IPS-15b (cell line): ENCODE measurements around the gene PRDM16.
"Not testable (repeated sequence)": the region's sequence is repeated elsewhere in the genome, so short reads cannot be mapped to it uniquely, and the experiment has no call there.

Source experiments
- H3K27me3 ChIP-seq: one replicate; pipeline ENCODE4 v1.6.1; 2013; ENCODE audit warnings: low read length; ENCODE audit not compliant: control insufficient read depth, insufficient read depth
- H3K36me3 ChIP-seq: one replicate; pipeline ENCODE4 v1.6.1; 2013; ENCODE audit warnings: low read length; ENCODE audit not compliant: control insufficient read depth, insufficient read depth
- H3K4me1 ChIP-seq: one replicate; pipeline ENCODE4 v1.6.1; 2013; ENCODE audit warnings: mild to moderate bottlenecking, low read length; ENCODE audit not compliant: control insufficient read depth, insufficient read depth
- H3K4me3 ChIP-seq: one replicate; pipeline ENCODE4 v1.5.1; 2013; ENCODE audit warnings: low read depth, low read length
- H3K9ac ChIP-seq: one replicate; pipeline ENCODE4 v1.6.1; 2013; ENCODE audit warnings: low read depth, mild to moderate bottlenecking, low read length
- H3K9me3 ChIP-seq: one replicate; pipeline ENCODE4 v1.6.1; 2013; ENCODE audit warnings: mild to moderate bottlenecking, low read length; ENCODE audit not compliant: control insufficient read depth, insufficient read depth

PRDM16 gene

GRCh38 chr1:3084154-3084553 is 15.2 kb downstream of the PRDM16 start:
- no peak overlapping the region for H3K9ac ChIP-seq
- H3K36me3 ChIP-seq = no peaks in the 10 kb centered on the region
- no peaks in the 10 kb centered on the region for H3K9me3 ChIP-seq
- H3K4me3 ChIP-seq = no peak overlapping the region
- H3K4me1 ChIP-seq = no peaks in the 10 kb centered on the region
- H3K27me3 ChIP-seq = no peaks in the 10 kb centered on the region

GRCh38 chr1:3084726-3085125 is 15.7 kb downstream of the PRDM16 start:
- no peaks in the 10 kb centered on the region for H3K9me3 ChIP-seq
- H3K4me1 ChIP-seq = no peaks in the 10 kb centered on the region
- H3K36me3 ChIP-seq = no peaks in the 10 kb centered on the region
- no peak overlapping the region for H3K9ac ChIP-seq
- no peak overlapping the region for H3K4me3 ChIP-seq
- H3K27me3 ChIP-seq = no peaks in the 10 kb centered on the region

GRCh38 chr1:3085721-3086120 is 16.7 kb downstream of the PRDM16 start:
- H3K4me3 ChIP-seq = no peak overlapping the region
- H3K27me3 ChIP-seq = no peaks in the 10 kb centered on the region
- no peak overlapping the region for H3K9ac ChIP-seq
- no peaks in the 10 kb centered on the region for H3K36me3 ChIP-seq
- no peaks in the 10 kb centered on the region for H3K4me1 ChIP-seq
- H3K9me3 ChIP-seq = no peaks in the 10 kb centered on the region

DNA sequence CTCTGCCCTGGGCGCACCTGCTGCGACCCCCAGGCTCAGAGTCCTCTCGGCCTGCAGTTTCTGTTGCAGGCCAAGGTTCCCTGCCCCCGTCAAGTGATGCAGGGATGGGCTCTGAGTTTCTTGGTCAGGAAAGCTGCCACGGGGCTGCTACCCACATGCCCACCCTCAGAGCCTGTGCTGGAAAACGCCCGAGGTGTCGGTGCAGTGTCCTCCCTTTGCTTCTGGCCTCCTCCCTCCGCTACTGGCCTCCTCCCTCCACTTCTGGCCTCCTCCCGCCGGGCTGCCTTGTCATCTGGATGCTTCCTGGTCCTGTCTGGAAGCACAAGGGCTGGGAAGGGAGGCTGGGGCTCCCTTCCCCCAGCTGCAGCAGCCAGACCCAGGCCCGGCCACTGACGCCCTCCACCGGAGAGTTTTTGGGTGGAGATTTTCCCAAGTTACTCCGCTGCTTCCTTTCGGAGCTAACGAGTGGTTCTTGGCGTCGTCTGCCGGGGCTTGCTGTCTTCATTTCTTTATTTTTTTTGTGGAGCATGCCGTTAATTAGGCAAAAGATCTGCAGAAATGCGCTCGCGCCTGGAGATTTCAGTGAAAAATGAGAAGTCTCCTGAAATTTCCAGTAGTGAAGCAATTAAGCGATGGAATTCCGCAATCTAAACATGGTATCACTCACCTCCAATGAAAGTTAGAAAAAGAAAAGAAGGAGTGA is 17.4 kb downstream of the PRDM16 start:
- H3K27me3 ChIP-seq = no peaks in the 10 kb centered on the region
- no peaks in the 10 kb centered on the region for H3K36me3 ChIP-seq
- H3K9me3 ChIP-seq = no peaks in the 10 kb centered on the region
- no peak overlapping the region for H3K9ac ChIP-seq
- H3K4me1 ChIP-seq = no peaks in the 10 kb centered on the region
- no peak overlapping the region for H3K4me3 ChIP-seq

- Histone ChIP-seq H3K4me3 (no peak overlapping the region), H3K4me1 (no peaks in the 10 kb centered on the region), H3K9me3 (no peaks in the 10 kb centered on the region), H3K36me3 (no peaks in the 10 kb centered on the region), H3K27me3 (no peaks in the 10 kb centered on the region), H3K9ac (no peak overlapping the region)
These were observed 18.0 kb downstream of the PRDM16 start for GRCh38 chr1:3087049-3087448.

DNA sequence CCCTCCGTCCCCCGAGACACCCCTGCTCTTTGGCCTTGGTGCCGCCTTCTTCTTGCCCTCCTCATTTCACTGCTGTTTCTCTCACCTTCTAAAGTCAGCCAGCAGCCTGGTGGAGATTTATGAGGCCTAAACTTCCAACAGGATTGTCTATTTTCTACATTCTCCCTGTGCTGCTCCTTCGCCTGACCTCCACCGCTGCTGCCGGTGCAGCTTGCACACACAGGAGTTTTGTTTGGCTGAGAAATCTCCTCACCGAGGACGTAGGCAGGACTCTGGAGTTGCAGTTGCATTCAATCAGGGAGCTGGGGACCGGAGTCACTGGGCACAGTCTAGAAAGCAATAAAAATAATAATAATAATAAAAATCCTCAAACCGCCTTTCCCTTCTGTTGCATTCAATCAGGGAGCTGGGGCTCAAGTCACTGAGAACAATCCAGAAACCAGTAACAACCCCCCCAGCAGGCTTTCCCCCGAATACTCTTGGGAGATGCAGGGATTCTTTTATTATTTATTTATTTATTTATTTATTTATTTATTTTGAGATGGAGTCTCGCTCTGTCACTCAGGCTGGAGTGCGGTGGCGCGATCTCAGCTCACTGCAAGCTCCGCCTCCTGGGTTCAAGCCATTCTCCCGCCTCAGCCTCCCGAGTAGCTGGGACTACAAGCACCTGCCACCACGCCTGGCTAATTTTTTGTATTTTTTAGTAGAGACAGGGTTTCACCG is 19.1 kb downstream of the PRDM16 start:
- not testable (repeated sequence) for H3K9me3 ChIP-seq, H3K4me3 ChIP-seq, H3K27me3 ChIP-seq, H3K36me3 ChIP-seq, H3K9ac ChIP-seq, H3K4me1 ChIP-seq

DNA sequence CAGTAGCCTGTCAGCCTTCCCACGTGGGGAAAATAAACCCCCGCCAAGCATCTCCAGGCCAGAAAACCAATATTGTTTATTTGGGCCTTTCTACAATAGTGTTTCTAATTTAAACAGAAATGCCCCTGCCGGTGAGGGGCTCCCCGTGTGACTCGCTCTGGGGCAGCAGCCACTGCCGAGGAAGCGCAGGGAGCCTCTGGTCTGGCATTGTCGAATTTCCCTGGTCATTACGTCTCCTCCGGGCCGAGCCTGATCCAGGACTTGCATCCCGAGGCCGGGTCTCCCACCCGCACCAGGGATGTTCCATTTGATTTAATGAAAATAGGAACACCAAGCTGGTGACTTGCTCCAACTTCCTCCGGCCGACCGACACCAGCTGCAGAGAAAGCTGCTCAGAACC is 20.5 kb downstream of the PRDM16 start:
- Histone ChIP-seq H3K4me1 (no peaks in the 10 kb centered on the region), H3K9me3 (no peaks in the 10 kb centered on the region), H3K9ac (no peak overlapping the region), H3K36me3 (no peaks in the 10 kb centered on the region), H3K27me3 (no peaks in the 10 kb centered on the region), H3K4me3 (no peak overlapping the region)

DNA sequence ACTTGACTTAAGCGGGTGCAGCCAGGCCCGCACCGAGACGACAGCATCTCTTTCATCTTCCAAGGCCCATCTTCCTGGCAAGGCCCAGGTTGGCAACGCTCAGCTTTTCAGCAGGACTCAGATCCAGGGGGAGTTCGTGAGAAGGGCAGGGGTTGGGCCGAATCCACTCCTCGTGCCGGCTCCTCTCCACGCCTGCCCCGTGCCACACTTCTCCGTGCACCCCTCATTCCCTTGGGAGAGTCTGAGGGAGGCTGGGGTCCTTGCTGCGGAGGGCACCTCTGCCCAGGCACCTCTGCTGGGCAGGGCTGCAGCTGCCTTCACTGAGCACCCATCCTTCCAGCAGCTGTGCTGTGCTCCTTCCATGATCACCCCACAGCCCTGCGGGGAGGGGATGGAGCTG is 22.3 kb downstream of the PRDM16 start:
- Histone ChIP-seq H3K27me3 (no peaks in the 10 kb centered on the region), H3K9me3 (no peaks in the 10 kb centered on the region), H3K9ac (no peak overlapping the region), H3K4me1 (no peaks in the 10 kb centered on the region), H3K36me3 (no peaks in the 10 kb centered on the region), H3K4me3 (no peak overlapping the region)

DNA sequence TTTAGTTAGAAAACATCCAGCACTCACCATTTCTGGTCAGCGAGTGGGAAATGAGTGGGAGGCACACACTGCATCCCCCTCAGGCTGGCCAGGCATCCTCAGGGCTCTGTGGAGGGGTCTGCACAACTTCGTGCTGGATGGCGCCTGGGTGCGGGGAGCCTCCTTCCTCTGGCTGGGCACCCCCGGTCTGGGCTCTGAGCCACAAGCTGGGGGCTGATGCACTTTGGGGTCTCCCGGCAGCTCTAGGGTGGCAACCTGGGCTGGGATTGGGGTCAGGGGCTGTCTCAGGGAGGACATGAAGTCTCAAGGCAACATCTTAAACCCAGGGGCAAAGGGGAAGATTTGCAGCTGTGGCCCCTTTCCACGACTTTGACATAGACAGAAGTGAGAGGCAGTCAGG is 23.5 kb downstream of the PRDM16 start:
- Histone ChIP-seq H3K36me3 (no peaks in the 10 kb centered on the region), H3K9ac (no peak overlapping the region), H3K9me3 (no peaks in the 10 kb centered on the region), H3K27me3 (no peaks in the 10 kb centered on the region), H3K4me1 (no peaks in the 10 kb centered on the region), H3K4me3 (no peak overlapping the region)

DNA sequence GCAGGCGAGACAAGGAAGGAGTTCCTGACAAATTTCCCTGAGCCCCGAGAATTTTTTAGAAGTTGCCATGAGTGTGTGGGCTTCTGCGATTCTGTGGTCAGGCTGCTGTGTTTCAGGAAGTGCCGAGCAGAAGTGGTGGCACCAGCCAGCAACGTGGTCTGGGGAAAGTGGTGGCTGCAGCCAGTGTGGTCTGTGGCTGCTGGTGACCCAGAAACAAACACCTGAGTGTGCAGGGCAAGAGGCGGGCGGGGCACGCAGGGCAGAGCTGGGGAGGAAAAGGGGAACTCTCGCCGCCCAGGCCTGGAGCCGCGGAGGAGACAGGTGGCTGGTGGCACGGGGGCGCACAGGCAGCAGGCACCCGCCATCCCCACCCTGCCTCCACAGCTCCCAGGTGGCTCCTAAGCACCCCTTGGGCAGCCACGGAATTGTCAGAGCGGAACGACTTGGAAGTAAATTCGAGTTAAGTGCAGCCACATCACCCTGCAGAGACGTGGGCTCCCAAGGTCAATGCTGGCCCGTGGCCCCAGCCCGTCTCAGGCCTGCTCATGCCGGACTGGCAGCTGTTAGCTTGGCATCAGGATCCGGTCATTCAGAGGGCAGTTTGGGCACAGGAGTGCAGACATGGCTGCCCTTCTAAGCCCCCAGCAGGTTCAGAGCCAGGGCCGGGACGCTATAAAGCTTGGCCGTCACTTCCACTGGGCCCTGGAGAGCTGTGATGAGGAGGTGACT is 25.1 kb downstream of the PRDM16 start:
- H3K4me3 ChIP-seq = no peak overlapping the region
- H3K9ac ChIP-seq = no peak overlapping the region
- no peaks in the 10 kb centered on the region for H3K9me3 ChIP-seq
- H3K4me1 ChIP-seq = no peaks in the 10 kb centered on the region
- no peaks in the 10 kb centered on the region for H3K27me3 ChIP-seq
- H3K36me3 ChIP-seq = no peaks in the 10 kb centered on the region

- Histone ChIP-seq H3K27me3 (no peaks in the 10 kb centered on the region), H3K9me3 (no peaks in the 10 kb centered on the region), H3K9ac (no peak overlapping the region), H3K36me3 (no peaks in the 10 kb centered on the region), H3K4me1 (no peaks in the 10 kb centered on the region), H3K4me3 (no peak overlapping the region)
These were observed 26.1 kb downstream of the PRDM16 start for GRCh38 chr1:3094863-3095780.
